Measurements from ENCODE around the gene TTC23.
"Not testable (repeated sequence)": the region's sequence is repeated elsewhere in the genome, so short reads cannot be mapped to it uniquely, and the experiment has no call there.

TTC23 gene

GRCh38 chr15:99120050-99120777 is 129.2 kb downstream of the TTC23 start:
- DNase-seq (ENCODE audit: low spot score): no peak

DNA sequence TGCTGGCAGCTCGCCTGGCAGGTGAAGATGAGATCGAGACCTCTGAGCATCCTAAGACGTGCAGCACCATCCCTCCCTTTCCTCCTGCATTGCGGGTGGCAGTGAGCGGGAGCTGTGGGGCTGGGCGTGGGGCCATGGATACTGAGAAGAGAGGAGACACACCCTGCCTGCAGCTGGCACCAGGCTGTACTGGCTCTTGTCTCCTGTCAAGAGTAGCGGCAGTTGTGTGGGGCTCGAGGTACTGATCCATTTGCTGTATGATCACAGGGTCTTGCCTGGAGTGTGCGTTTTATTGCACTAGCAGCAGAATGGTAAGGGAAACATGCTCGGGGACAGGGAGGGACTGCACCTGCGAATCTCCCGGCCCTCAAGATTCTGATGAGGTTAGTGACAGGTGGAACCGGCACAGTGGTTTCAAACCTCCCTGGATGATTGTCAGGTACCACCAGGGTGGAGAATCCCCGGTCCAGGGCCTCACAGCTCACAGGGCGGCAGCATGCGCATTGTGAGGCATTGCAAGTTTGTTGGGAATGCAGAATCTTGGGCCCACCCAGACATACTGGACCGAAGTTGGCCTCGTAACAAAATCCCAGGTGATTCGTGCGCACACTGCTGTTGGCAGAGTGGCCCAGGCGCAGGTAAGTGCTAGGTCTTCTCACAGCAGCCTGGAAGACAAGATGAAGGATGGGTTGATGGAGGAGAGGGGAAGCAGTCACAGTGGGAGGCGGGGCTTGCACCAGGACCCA is 130.4 kb downstream of the TTC23 start:
- no peak for DNase-seq (ENCODE audit: low spot score)

GRCh38 chr15:99118258-99118632 is 131.1 kb downstream of the TTC23 start:
- DNase-seq (ENCODE audit: low spot score): no peak

DNA sequence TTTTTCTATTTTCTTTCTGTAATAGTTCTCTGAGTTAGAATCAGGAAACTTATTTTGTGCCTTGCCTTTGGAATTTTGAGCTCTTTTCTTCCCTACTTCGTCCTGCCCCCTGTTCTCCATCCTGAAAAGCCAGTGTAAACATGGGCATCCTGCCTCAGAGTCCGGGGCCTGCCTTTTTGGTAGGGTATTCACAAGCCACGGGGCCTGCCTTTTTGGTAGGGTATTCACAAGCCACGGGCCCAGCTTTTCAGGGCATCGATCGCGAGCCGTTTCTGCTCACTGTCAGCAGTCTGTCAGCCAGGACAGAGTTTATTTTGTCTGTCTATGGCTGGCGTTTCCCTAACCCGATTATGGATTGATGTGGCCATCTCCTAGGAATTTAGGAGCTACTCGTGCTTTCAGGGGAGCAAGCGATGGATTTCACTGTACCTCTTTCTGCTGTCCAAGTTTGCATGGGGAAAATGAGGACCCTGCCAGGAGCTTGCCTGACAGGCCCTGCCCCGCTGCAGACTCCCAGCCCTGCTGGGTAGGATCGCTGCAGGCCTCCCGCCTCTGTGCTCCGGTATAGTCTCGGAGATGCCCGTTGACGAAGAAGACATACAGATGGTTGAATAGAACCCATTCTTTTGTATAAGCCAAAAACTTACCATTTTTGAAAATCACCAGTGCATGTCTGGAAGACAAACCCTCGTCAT is 131.7 kb downstream of the TTC23 start:
- no peak for DNase-seq (ENCODE audit: low spot score)

DNA sequence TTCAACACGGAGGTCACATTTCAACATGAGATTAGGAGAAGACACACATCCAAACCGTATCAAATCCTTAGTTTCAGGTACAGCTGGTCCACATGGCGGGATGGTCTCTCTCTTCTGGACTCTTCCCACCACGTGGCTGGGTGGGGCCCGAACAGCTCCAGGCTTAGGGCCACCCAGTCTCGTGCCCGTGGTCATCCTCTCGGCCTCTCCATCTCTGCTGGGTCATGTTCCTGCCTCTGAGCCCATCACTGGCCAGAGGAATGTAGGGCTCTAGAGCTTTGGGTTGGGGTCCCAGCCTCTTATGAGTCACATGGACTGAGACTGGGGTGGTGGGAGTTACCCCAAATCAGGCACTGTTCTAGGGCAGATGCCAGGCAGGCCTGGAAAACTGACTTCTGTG is 132.3 kb downstream of the TTC23 start:
- DNase-seq (ENCODE audit: low spot score): no peak

GRCh38 chr15:99115300-99116215 is 133.8 kb downstream of the TTC23 start:
- no peak for DNase-seq (ENCODE audit: low spot score)

- DNase-seq (ENCODE audit: low spot score): no peak
Observed at GRCh38 chr15:99114511-99115299, 134.7 kb downstream of the TTC23 start.

GRCh38 chr15:99113547-99114271 is 135.7 kb downstream of the TTC23 start:
- no peak for DNase-seq (ENCODE audit: low spot score)

- not testable (repeated sequence) for DNase-seq (ENCODE audit: low spot score)
Observed at GRCh38 chr15:99111641-99112040, 137.7 kb downstream of the TTC23 start.

DNA sequence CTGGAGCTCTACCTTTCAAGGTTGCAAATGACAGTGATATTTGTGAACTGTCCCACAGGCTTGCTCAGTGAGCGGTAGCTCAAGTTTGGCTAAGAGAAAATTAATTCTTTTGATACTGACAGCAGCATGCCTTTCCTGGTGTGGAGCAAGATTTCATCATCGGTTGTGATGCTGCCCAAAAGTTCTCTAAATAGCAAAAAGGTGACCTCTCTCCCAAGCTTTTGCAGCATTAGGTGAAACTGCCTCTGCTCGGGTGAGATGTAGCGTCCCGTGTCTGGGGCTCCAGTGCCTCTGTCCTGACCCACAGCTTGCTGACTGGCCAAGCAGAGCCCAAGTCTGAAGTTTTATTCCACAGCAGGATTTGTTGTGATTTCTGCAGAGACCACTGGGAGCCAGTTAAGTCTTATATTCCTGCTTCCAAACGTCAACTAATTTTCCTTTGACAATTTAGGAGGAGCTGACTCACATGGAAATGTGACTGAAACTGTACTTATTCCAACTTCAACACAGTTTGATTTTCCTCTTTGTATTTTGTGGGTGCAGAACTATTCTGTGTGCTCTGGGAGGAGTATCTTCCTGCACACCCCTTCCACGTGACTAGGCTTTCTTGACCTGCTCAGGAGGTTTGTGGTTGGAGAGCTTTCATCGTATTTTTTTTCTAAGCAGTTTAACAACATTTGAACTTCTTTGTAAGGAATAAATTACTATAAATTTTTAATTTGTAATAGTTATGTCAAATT is 138.6 kb downstream of the TTC23 start:
- no peak for DNase-seq (ENCODE audit: low spot score)

DNA sequence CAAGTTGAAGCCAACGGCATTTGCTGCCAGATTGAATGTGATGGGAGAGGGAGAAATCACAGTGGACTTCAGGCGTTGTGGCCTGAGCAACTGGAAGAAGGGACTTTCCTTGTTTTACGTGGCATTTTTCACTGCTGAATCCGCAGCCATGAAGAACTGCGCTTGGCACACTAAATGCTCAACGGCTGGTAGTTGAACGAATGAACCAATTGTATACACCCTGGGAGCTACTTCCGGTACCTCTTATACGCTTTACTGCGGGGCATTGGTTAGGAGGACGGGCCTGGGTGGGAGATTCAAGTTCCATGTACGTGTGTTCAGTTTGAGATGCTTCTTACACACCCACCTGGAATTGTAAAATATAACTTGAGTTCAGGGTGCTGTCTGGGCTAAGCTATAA is 139.3 kb downstream of the TTC23 start:
- no peak for DNase-seq (ENCODE audit: low spot score)

DNA sequence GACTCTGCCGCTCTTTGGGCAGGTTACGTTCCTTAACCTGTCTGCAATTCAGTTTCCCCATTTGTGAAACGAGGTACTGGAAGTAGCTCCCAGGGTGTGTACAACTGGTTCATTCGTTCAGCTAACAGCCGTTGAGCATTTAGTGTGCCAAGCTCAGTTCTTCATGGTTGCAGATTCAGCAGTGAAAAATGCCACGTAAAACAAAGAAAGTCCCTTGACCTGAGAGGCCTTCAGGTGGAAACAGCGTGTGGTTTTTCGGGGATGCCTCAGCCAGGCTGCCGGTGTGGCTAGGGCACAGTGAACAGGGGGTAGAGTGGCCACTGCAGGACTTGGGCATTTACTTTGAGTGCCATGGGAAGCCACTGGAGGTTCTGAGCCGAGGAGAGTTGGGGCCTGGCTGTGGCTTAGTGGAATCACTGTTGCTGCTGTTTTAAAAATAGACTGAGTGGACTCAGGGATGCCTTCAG is 139.8 kb downstream of the TTC23 start:
- DNase-seq (ENCODE audit: low spot score): no peak

GRCh38 chr15:99108993-99109392 is 140.4 kb downstream of the TTC23 start:
- DNase-seq (ENCODE audit: low spot score): no peak

DNA sequence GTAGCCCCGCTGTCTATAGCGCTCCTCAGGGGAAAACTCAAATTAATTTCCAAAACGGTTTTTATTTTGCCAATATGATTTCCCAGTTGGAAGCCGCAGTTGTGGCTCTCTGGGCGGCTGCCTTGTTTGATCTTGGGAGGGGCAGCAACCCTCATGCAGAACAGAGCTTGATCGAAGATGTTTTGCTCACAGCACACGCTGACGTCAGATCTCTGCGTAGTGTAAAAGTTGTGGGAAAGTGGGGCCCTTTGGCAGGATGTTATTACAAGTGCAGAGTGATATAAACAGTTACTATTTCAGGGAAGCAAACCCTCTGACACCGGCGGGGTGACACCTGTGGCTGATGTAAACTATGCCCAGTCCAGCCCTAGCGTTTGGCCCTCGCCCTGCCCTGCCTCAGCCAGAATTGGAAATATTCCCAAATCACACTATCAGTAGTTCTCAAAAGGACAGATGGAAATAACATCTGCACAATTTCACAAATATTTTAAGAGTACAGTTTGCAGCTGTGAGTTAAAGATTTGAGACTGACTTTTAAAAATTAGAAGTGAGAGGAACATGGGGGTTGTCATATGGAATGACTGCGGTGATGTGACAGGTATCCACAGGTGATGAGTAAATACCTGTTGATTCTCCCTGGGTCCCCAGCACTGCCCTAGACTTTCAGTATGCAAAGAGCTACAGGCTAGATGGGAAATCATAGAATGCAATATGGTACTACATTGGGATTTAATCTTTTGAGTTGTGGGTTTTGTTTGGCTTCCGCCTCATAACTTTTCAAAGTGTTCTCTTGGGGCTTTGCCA is 142.8 kb downstream of the TTC23 start:
- no peak for DNase-seq (ENCODE audit: low spot score)

GRCh38 chr15:99105514-99106341 is 143.7 kb downstream of the TTC23 start:
- no peak for DNase-seq (ENCODE audit: low spot score)

DNA sequence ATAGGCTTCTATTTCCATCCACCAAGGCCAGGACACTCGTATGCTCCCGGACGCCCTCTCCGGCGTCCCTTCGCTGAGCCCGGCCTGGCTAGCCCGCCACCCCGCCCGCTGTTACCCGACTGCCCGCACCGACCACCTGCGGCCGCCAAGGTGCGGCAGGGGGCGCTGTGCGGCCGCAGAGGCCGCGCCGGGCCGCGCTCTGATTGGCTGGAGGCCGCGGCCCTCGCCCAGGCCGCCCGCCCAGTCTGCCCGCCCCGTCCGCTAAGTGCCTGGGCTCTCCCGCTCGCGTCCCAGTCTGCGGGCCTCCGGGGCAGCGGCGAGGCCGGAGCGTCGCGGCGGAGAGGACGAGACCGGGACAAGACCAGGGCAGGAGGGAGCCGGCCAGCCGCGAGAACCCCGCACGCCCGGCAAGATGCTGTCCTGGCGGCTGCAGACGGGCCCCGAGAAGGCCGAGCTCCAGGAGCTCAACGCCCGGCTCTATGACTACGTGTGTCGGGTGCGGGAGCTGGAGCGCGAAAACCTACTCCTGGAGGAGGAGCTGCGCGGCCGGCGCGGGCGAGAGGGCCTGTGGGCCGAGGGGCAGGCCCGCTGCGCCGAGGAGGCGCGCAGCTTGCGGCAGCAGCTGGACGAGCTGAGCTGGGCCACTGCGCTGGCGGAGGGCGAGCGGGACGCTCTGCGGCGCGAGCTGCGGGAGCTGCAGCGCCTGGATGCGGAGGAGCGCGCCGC is 144.4 kb downstream of the TTC23 start, which contains the start of gene SYNM:
Gene SYNM (plus strand): TSS at position 293 of the 726 bp plus-strand sequence. CDS start 120 bp downstream, at position 413.
- DNase-seq (ENCODE audit: low spot score): no peak

DNA sequence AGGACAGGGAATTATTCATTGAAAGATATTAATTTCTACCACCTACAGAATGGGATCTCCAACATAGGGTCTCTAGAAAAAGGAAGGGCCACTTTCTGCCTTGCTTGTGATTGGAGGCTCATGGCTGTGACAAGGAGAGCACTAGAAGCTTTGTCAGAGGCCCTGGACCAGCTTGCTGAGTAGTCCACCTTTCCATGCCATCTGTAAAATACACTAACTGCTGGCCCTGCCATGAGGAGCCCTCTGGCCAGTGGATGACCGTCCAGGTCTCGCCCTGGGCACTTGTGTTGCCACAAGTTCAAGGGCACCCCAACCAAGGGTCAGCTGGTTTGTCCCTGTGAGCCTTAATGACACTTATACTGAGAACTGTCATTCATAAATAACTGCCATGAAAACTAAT is 146.1 kb downstream of the TTC23 start:
- DNase-seq (ENCODE audit: low spot score): no peak

Data from CD4-positive, alpha-beta T cell treated with Interleukin-6 at 100 ng/mL for 8 hours (primary cell).